HEK293T (cell line): ENCODE measurements around the gene C7.

Source experiments
- CTCF ChIA-PET: fragments of 350-600 bp; formaldehyde crosslinking; extraction: SDS; loops from one replicate; lab custom pipeline; 2021; ENCODE audit warnings: antibody characterized with exemption, inconsistent platforms; lab: Yijun Ruan, JAX
- POLR2A ChIA-PET: fragments of 350-600 bp; formaldehyde crosslinking; extraction: SDS; loops from one replicate; lab custom pipeline; 2020; ENCODE audit warnings: antibody characterized with exemption, inconsistent platforms; lab: Yijun Ruan, JAX
- DNase-seq: peaks from one replicate; pipeline ENCODE4 v3.0.0; 2012; ENCODE audit warnings: mixed read lengths; ENCODE audit errors: extremely low spot score
- ARNT ChIP-seq: fragments of 450-650 bp; IDR thresholded peaks from 2 replicates; pipeline ENCODE4 v1.6.1; 2017; ENCODE audit warnings: mild to moderate bottlenecking
- BHLHE40 ChIP-seq: fragments of 450-650 bp; IDR thresholded peaks from 2 replicates; pipeline ENCODE4 v1.6.1; 2016; ENCODE audit warnings: mild to moderate bottlenecking, moderate library complexity, borderline replicate concordance
- CTBP1 ChIP-seq: fragments of 450-650 bp; IDR thresholded peaks from 2 replicates; pipeline ENCODE4 v1.6.1; 2016; ENCODE audit warnings: borderline replicate concordance
- ELF4 ChIP-seq: fragments of 450-650 bp; IDR thresholded peaks from 2 replicates; pipeline ENCODE4 v1.6.1; 2017; ENCODE audit warnings: antibody characterized with exemption
- FOXA1 ChIP-seq: fragments of 450-650 bp; IDR thresholded peaks from 2 replicates; pipeline ENCODE4 v1.6.1; 2016; ENCODE audit warnings: mild to moderate bottlenecking
- FOXK2 ChIP-seq: fragments of 450-650 bp; IDR thresholded peaks from 2 replicates; pipeline ENCODE4 v1.6.1; 2016; ENCODE audit warnings: mild to moderate bottlenecking
- FOXM1 ChIP-seq: fragments of 450-650 bp; IDR thresholded peaks from 2 replicates; pipeline ENCODE4 v1.6.1; 2017; ENCODE audit warnings: mild to moderate bottlenecking, borderline replicate concordance
- HDGF ChIP-seq: fragments of 450-650 bp; IDR thresholded peaks from 2 replicates; pipeline ENCODE4 v1.6.1; 2017; ENCODE audit warnings: antibody characterized with exemption, borderline replicate concordance
- L3MBTL2 ChIP-seq: fragments of 450-650 bp; conservative IDR thresholded peaks from 2 replicates; pipeline ENCODE4 v1.6.1; 2016; ENCODE audit warnings: mild to moderate bottlenecking
- LEF1 ChIP-seq: fragments of 450-650 bp; IDR thresholded peaks from 2 replicates; pipeline ENCODE4 v1.6.1; 2017; ENCODE audit warnings: mild to moderate bottlenecking, borderline replicate concordance
- NFRKB ChIP-seq: fragments of 450-650 bp; IDR thresholded peaks from 2 replicates; pipeline ENCODE4 v1.6.1; 2016; ENCODE audit warnings: mild to moderate bottlenecking, moderate library complexity
- PKNOX1 ChIP-seq: fragments of 450-650 bp; IDR thresholded peaks from 2 replicates; pipeline ENCODE4 v1.6.1; 2016
- SP1 ChIP-seq: fragments of 450-650 bp; IDR thresholded peaks from 2 replicates; pipeline ENCODE4 v1.6.1; 2017
- SUZ12 ChIP-seq: fragments of 450-650 bp; IDR thresholded peaks from 2 replicates; pipeline ENCODE4 v1.6.1; 2016; ENCODE audit warnings: mild to moderate bottlenecking
- TARDBP ChIP-seq: fragments of 450-650 bp; IDR thresholded peaks from 2 replicates; pipeline ENCODE4 v1.6.1; 2016
- ZNF384 ChIP-seq: fragments of 450-650 bp; IDR thresholded peaks from 2 replicates; pipeline ENCODE4 v1.6.1; 2016

The C7 gene

GRCh38 chr5:40991981-40992559, 82.8 kb downstream of the C7 start:
- ChIA-PET CTCF (no interaction called here), POLR2A (no interaction called here)
- TF ChIP-seq HDGF (no peak), FOXM1 (no peak), L3MBTL2 (no peak), SUZ12 (no peak), FOXK2 (no peak), CTBP1 (no peak), TARDBP (no peak), NFRKB (no peak), SP1 (no peak), FOXA1 (no peak), ARNT (no peak), PKNOX1 (no peak), ELF4 (no peak), ZNF384 (no peak), LEF1 (no peak), BHLHE40 (no peak)
- no peak for DNase-seq

- POLR2A ChIA-PET = no interaction called here
- CTCF ChIA-PET = no interaction called here
- TF ChIP-seq ELF4 (no peak), PKNOX1 (no peak), ZNF384 (no peak), BHLHE40 (no peak), L3MBTL2 (no peak), ARNT (no peak), NFRKB (no peak), TARDBP (no peak), FOXA1 (no peak), CTBP1 (no peak), SUZ12 (no peak), LEF1 (no peak), HDGF (no peak), FOXM1 (no peak)
- DNase-seq = no peak
Measured at GRCh38 chr5:40995801-40996586, 86.7 kb downstream of the C7 start.

GRCh38 chr5:40999142-40999541, 89.8 kb downstream of the C7 start:
- DNase-seq = no peak
- TF ChIP-seq ARNT (no peak), FOXK2 (no peak), LEF1 (no peak), CTBP1 (no peak), ELF4 (no peak), ZNF384 (no peak), L3MBTL2 (no peak), FOXM1 (no peak), TARDBP (no peak), SUZ12 (no peak), NFRKB (no peak), PKNOX1 (no peak), HDGF (no peak), FOXA1 (no peak), SP1 (no peak), BHLHE40 (no peak)
- ChIA-PET CTCF (no interaction called here), POLR2A (no interaction called here)

- CTCF ChIA-PET = no interaction called here
- POLR2A ChIA-PET = no interaction called here
- no peak for DNase-seq
- TF ChIP-seq PKNOX1 (no peak), NFRKB (no peak), SUZ12 (no peak), CTBP1 (no peak), FOXM1 (no peak), HDGF (no peak), FOXK2 (no peak), FOXA1 (no peak), ARNT (no peak), BHLHE40 (no peak), LEF1 (no peak), ELF4 (no peak), TARDBP (no peak), SP1 (no peak), L3MBTL2 (no peak), ZNF384 (no peak)
Measured at GRCh38 chr5:40999966-41000365, 90.7 kb downstream of the C7 start.
